Gastrocnemius medialis (tissue), 4 donors: ENCODE data around the gene HOXA4. TPM values are rescaled to one million over a fixed set of nuclear protein-coding genes. Genes with fewer than 3 reads are reported as not detected.

Source experiments
- ATAC-seq, 2 donors: fragments of 150-250 bp; one replicate each; pipeline ENCODE4 v1.9.1; 2016
- DNase-seq, 2 donors: peaks; one replicate each; pipeline ENCODE4 v3.0.0-alpha.2; 2019
- H3K27ac ChIP-seq, 4 donors: fragments of 200-600 bp; sonication (generic); 1 replicate in 1 of 4; 2 replicates in 3 of 4; pipeline ENCODE4 v1.5.1; 2016 to 2018; ENCODE audit warnings: mild to moderate bottlenecking in 2 of 4, moderate library complexity in 1 of 4
- H3K27me3 ChIP-seq, 3 donors: fragments of 200-600 bp; sonication (generic) in 2 of 3; 1 replicate in 1 of 3; 2 replicates in 2 of 3; pipeline versions ENCODE4 v1.5.1 to v1.6.0; 2016 to 2019; ENCODE audit warnings: mild to moderate bottlenecking in 1 of 3, moderate library complexity in 1 of 3
- H3K36me3 ChIP-seq, 2 donors: fragments of 200-600 bp; sonication (generic) in 1 of 2; one replicate each; pipeline ENCODE4 v1.5.1; 2017 to 2018
- H3K4me1 ChIP-seq, 2 donors: fragments of 200-600 bp; sonication (generic) in 1 of 2; one replicate each; pipeline ENCODE4 v1.5.1; 2016 to 2017; ENCODE audit warnings: mild to moderate bottlenecking in 2 of 2
- H3K4me3 ChIP-seq, 4 donors: fragments of 200-600 bp; sonication (generic) in 3 of 4; 1 replicate in 1 of 4; 2 replicates in 3 of 4; pipeline ENCODE4 v1.5.1; 2016 to 2019; ENCODE audit warnings: mild to moderate bottlenecking in 2 of 4
- H3K9me3 ChIP-seq, 3 donors: fragments of 200-600 bp; sonication (generic) in 2 of 3; 1 replicate in 1 of 3; 2 replicates in 2 of 3; pipeline ENCODE4 v1.5.1; 2016 to 2019
- POLR2A ChIP-seq, 2 donors: fragments of 450-650 bp; IDR thresholded peaks; one replicate each; pipeline ENCODE4 v1.6.1; 2017; ENCODE audit warnings: antibody characterized with exemption in 2 of 2, mild to moderate bottlenecking in 2 of 2, moderate library complexity in 2 of 2
- in situ Hi-C, 4 donors: fragments of 200-750 bp; cut with MboI; loops; one replicate each; pipeline versions ENCODE4 v1.15.0 to v1.8.0; 2017; ENCODE audit warnings: low sequenced_read_pairs in 4 of 4
- intact Hi-C: fragments of 100-400 bp; cut with DNase I; formaldehyde crosslinking; loops from one replicate; pipeline ENCODE4 v1.15.1; 2023; ENCODE audit warnings: low total_unique reads
- total RNA-seq, 4 donors: library from RNA; depleted of rRNA; stranded (reverse); fragments of >200 nt; gene quantifications; one replicate each; pipeline versions ENCODE4 v1.1.0 to v1.2.3, GENCODE V29; 2016
- TF ChIP-seq, protein P1 (sequence below), 5 experiments: fragments of 450-650 bp in 3 of 5; fragments of 200-600 bp in 2 of 5; sonication (generic) in 2 of 5; IDR thresholded peaks in 4 of 5; conservative IDR thresholded peaks in 1 of 5; 1 replicate in 4 of 5; 2 replicates in 1 of 5; pipeline ENCODE4 v1.5.1; 2016 to 2019; ENCODE audit warnings: antibody characterized with exemption in 5 of 5, mild to moderate bottlenecking in 3 of 5, moderate library complexity in 3 of 5

HOXA4 gene
- total RNA-seq, 4 donors from 2014 or later: 1.7 to 4.2 (median 2.9) TPM

DNA sequence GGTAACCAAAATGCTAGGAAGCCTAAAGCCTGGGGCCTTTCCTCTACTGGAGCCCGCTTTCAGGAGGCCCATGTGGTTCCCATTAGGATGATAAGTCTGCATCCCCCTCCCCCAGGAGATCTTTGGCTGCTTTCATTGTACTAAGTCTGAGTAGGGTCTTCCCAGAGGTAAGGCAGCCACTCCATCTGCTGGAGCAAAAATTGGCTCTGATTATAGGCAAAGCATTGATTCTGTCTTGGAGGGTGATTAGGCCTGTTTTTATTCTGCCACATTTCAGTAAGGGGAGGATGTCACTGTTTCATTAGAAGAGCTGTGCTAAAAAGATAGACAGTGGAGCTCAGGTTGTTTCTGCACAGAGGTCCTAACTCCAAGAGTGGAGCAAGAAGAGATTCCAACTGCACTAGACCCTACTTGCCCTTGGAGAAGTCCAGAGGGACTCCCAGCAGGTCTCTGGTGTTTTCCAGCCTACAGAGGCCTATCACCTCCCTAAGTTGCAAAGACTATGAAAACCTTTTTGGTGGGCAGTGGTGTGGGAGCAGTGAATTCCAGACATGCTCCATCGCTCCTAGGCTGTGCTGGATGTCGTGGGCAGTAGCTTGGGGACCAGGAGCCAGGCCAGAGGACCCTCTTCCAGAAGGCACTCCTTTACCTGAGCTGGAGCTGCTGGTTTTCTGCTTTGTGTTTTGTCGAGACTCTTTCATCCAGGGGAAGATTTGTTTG lies 20.9 kb downstream of the HOXA4 start:
- Histone ChIP-seq H3K27ac (peak overlapping the region in 2 of 4 donors; percentile 75 to 78), H3K4me1 (peaks cover 21 to 39% of the 10 kb centered on the region in 2 donors), H3K4me3 (no peak overlapping the region), H3K36me3 (no peaks in the 10 kb centered on the region), H3K9me3 (no peaks in the 10 kb centered on the region), H3K27me3 (no peaks in the 10 kb centered on the region)
- DNase-seq: no peak
- in situ Hi-C loops: no loop called here
- intact Hi-C loops: no loop called here
- ATAC-seq: no peak
- TF ChIP-seq, protein P1, sequence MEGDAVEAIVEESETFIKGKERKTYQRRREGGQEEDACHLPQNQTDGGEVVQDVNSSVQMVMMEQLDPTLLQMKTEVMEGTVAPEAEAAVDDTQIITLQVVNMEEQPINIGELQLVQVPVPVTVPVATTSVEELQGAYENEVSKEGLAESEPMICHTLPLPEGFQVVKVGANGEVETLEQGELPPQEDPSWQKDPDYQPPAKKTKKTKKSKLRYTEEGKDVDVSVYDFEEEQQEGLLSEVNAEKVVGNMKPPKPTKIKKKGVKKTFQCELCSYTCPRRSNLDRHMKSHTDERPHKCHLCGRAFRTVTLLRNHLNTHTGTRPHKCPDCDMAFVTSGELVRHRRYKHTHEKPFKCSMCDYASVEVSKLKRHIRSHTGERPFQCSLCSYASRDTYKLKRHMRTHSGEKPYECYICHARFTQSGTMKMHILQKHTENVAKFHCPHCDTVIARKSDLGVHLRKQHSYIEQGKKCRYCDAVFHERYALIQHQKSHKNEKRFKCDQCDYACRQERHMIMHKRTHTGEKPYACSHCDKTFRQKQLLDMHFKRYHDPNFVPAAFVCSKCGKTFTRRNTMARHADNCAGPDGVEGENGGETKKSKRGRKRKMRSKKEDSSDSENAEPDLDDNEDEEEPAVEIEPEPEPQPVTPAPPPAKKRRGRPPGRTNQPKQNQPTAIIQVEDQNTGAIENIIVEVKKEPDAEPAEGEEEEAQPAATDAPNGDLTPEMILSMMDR (IDR thresholded peaks at IDR 0.05 in 4 of 5, conservative IDR thresholded peaks at IDR 0.05 in 1 of 5): no peak
- TF ChIP-seq POLR2A (IDR thresholded peaks at IDR 0.05): no peak

DNA sequence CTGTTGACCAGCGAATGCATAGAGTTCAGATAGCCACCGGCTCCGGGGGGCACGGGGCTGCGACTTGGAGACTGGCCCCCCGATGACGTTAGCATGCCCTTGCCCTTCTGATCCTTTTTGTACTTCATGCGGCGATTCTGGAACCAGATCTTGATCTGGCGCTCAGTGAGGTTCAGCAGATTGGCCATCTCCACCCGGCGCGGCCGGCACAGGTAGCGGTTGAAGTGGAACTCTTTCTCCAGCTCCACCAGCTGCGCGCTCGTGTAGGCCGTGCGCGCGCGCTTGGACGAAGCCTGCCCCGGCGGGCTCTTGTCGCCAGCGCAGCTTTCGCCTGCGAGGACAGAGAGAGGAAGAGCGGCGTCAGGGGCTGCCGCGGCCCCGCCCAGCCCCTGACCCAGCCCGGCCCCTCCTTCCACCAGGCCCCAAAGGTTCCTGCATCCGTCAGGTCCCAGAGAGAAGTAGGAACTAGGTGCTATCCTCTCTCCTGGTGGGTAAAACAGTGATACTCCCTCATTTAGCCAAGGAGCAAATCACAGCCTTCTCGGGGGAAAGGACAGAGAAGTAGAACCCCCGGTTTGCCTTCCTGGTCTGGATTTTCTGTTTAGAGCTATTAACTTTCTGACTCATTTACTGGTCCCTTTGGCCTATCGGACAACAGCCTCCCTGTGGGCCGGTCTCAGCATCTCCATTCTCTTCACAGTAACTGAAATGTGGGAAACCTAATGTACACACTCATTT lies 22.0 kb downstream of the HOXA4 start:
- no peaks in the 10 kb centered on the region for H3K36me3 ChIP-seq
- in situ Hi-C loops (no loop called here), intact Hi-C loops (no loop called here)
- TF ChIP-seq, protein P1 (IDR thresholded peaks at IDR 0.05 in 4 of 5, conservative IDR thresholded peaks at IDR 0.05 in 1 of 5): no peak
- TF ChIP-seq POLR2A (IDR thresholded peaks at IDR 0.05): peak; percentile 42 to 75
- H3K9me3 ChIP-seq: no peaks in the 10 kb centered on the region
- peak overlapping the region; percentile 15 to 53 (median 32) for H3K4me3 ChIP-seq
- H3K4me1 ChIP-seq: peaks cover 21 to 39% of the 10 kb centered on the region in 2 donors
- DNase-seq (no peak), ATAC-seq (no peak)
- H3K27me3 ChIP-seq: no peaks in the 10 kb centered on the region
- H3K27ac ChIP-seq: peak overlapping the region; percentile 67 to 78 (median 76)

DNA sequence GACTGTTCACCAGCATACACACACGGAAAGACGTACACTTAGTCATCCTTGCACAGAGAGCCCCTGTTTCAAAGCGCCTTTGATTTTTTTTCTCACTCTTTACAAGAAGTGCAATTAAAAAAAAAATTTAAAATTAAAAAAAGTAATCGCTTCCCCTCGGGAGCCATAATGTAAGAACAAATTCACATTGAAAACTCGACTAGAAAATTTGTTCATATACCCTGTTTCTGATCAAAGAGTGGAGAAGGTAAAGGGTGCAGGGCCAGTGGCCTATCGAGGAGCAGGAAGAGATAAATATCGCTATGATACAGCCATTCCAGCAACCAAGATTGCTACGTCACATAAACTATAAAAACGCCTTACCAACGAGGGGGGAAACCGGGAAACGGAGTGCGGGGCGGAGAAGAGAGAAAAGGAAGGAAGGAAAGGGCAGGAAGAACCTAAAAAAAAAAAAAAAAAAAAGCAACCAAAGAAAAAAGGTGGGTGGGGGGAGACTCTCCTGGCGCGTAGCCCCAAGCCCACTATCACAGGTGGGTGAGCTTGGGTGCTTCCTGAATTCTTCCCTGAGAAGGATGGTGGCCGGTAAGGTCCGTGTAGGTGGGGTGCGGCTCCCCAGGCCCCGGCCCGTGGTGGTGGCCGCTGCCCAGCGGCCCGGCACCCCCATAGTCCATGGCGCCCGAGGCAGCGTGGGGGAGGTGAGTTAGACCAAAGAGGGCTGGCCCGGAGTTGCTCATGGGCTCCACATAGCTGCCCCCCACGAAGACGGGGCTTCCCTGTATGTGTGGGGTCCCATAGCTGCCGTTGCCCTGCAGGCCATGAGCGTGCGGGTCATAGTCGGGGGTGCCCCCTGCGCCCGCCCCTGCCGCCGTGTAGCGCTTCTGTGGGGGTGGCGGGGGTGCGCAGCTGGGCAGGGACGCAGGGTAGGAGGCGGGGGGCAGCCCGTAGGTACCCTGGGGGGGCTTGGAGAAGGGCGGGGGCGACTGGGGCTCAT lies 22.9 kb downstream of the HOXA4 start:
- Histone ChIP-seq H3K36me3 (no peaks in the 10 kb centered on the region), H3K27ac (peak overlapping the region; percentile 67 to 78 (median 76)), H3K4me3 (peak overlapping the region; percentile 30 to 65 (median 44)), H3K4me1 (peaks cover 21 to 33% of the 10 kb centered on the region in 2 donors), H3K27me3 (no peaks in the 10 kb centered on the region), H3K9me3 (no peaks in the 10 kb centered on the region)
- DNase-seq: no peak
- TF ChIP-seq POLR2A (IDR thresholded peaks at IDR 0.05): no peak
- TF ChIP-seq, protein P1 (IDR thresholded peaks at IDR 0.05 in 4 of 5, conservative IDR thresholded peaks at IDR 0.05 in 1 of 5): no peak
- ATAC-seq: no peak
- in situ Hi-C loops (no loop called here), intact Hi-C loops (no loop called here)

DNA sequence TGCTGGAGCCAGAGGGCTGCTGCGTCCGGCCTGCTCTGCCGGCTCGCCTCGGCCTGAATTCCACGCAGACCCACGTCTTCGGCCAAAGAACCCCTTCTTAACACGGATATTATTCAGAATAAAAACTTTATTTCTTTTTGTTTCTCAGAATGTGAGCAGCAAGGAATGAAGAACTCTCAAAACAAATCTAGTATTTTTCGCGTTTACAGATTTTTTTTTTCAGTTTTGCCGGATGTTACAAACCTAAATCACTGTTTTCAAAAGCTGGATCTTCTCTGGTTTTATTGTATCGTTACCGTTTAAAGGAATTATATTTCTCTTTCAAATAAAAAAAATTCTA lies 23.7 kb downstream of the HOXA4 start:
- DNase-seq (no peak), ATAC-seq (no peak)
- Histone ChIP-seq H3K9me3 (no peaks in the 10 kb centered on the region), H3K36me3 (no peaks in the 10 kb centered on the region), H3K4me3 (peak overlapping the region; percentile 52 to 65 (median 54)), H3K27me3 (no peaks in the 10 kb centered on the region), H3K27ac (peak overlapping the region; percentile 65 to 78 (median 76)), H3K4me1 (peaks cover 14 to 25% of the 10 kb centered on the region in 2 donors)
- intact Hi-C loops: no loop called here
- in situ Hi-C loops: no loop called here
- TF ChIP-seq, protein P1 (IDR thresholded peaks at IDR 0.05 in 4 of 5, conservative IDR thresholded peaks at IDR 0.05 in 1 of 5): no peak
- no peak for TF ChIP-seq POLR2A (IDR thresholded peaks at IDR 0.05)
